Measurements from ENCODE around the gene PLA2G5.
A peak's percentile ranks its signal among the peaks of the same experiment; 100 is the strongest.

The PLA2G5 gene

GRCh38 chr1:20090119-20090518, 20.1 kb downstream of the PLA2G5 start:
- no peak overlapping the region for H3K27ac ChIP-seq (ENCODE audit: low read length)
- no peaks in the 10 kb centered on the region for H3K27me3 ChIP-seq (ENCODE audit: control insufficient read depth in 1 of 2, insufficient read depth in 2 of 2, low read length in 2 of 2)
- H3K36me3 ChIP-seq (ENCODE audit: control insufficient read depth in 2 of 2, insufficient read depth in 2 of 2, low read length in 2 of 2) = no peaks in the 10 kb centered on the region
- H3K9ac ChIP-seq (ENCODE audit: low read length in 2 of 2) = no peak overlapping the region
- H3K4me3 ChIP-seq (ENCODE audit: low read length in 2 of 2) = no peak overlapping the region
- peaks cover 8% of the 10 kb centered on the region for H3K4me1 ChIP-seq (ENCODE audit: control insufficient read depth, insufficient read depth, low read length)
- H3K9me3 ChIP-seq (ENCODE audit: control insufficient read depth in 2 of 2, low read length in 2 of 2) = no peaks in the 10 kb centered on the region

- H3K36me3 ChIP-seq (ENCODE audit: control insufficient read depth in 2 of 2, insufficient read depth in 2 of 2, low read length in 2 of 2) = no peaks in the 10 kb centered on the region
- H3K4me1 ChIP-seq (ENCODE audit: control insufficient read depth, insufficient read depth, low read length) = peaks cover 8% of the 10 kb centered on the region
- H3K9ac ChIP-seq (ENCODE audit: low read length in 2 of 2) = no peak overlapping the region
- no peaks in the 10 kb centered on the region for H3K27me3 ChIP-seq (ENCODE audit: control insufficient read depth in 1 of 2, insufficient read depth in 2 of 2, low read length in 2 of 2)
- no peak overlapping the region for H3K27ac ChIP-seq (ENCODE audit: low read length)
- no peak overlapping the region for H3K4me3 ChIP-seq (ENCODE audit: low read length in 2 of 2)
- H3K9me3 ChIP-seq (ENCODE audit: control insufficient read depth in 2 of 2, low read length in 2 of 2) = no peaks in the 10 kb centered on the region
Measured at GRCh38 chr1:20090641-20091040, 20.6 kb downstream of the PLA2G5 start.

GRCh38 chr1:20093303-20093702, 23.3 kb downstream of the PLA2G5 start:
- Histone ChIP-seq H3K9me3 (ENCODE audit: control insufficient read depth in 2 of 2, low read length in 2 of 2) (peaks cover 0 to 7% of the 10 kb centered on the region in 2 donors), H3K4me1 (ENCODE audit: control insufficient read depth, insufficient read depth, low read length) (peaks cover 8% of the 10 kb centered on the region), H3K27me3 (ENCODE audit: control insufficient read depth in 1 of 2, insufficient read depth in 2 of 2, low read length in 2 of 2) (no peaks in the 10 kb centered on the region), H3K4me3 (ENCODE audit: low read length in 2 of 2) (no peak overlapping the region), H3K36me3 (ENCODE audit: control insufficient read depth in 2 of 2, insufficient read depth in 2 of 2, low read length in 2 of 2) (no peaks in the 10 kb centered on the region), H3K27ac (ENCODE audit: low read length) (no peak overlapping the region), H3K9ac (ENCODE audit: low read length in 2 of 2) (no peak overlapping the region)

- no peak overlapping the region for H3K9ac ChIP-seq (ENCODE audit: low read length in 2 of 2)
- peaks cover 0 to 7% of the 10 kb centered on the region in 2 donors for H3K9me3 ChIP-seq (ENCODE audit: control insufficient read depth in 2 of 2, low read length in 2 of 2)
- no peaks in the 10 kb centered on the region for H3K27me3 ChIP-seq (ENCODE audit: control insufficient read depth in 1 of 2, insufficient read depth in 2 of 2, low read length in 2 of 2)
- H3K36me3 ChIP-seq (ENCODE audit: control insufficient read depth in 2 of 2, insufficient read depth in 2 of 2, low read length in 2 of 2) = no peaks in the 10 kb centered on the region
- H3K27ac ChIP-seq (ENCODE audit: low read length) = no peak overlapping the region
- H3K4me1 ChIP-seq (ENCODE audit: control insufficient read depth, insufficient read depth, low read length) = peaks cover 8% of the 10 kb centered on the region
- H3K4me3 ChIP-seq (ENCODE audit: low read length in 2 of 2) = no peak overlapping the region
Measured at GRCh38 chr1:20093940-20094391, 24.0 kb downstream of the PLA2G5 start.

- no peak overlapping the region for H3K27ac ChIP-seq (ENCODE audit: low read length)
- peaks cover 8% of the 10 kb centered on the region for H3K4me1 ChIP-seq (ENCODE audit: control insufficient read depth, insufficient read depth, low read length)
- no peaks in the 10 kb centered on the region for H3K36me3 ChIP-seq (ENCODE audit: control insufficient read depth in 2 of 2, insufficient read depth in 2 of 2, low read length in 2 of 2)
- no peak overlapping the region for H3K4me3 ChIP-seq (ENCODE audit: low read length in 2 of 2)
- H3K9me3 ChIP-seq (ENCODE audit: control insufficient read depth in 2 of 2, low read length in 2 of 2) = peaks cover 0 to 7% of the 10 kb centered on the region in 2 donors
- no peak overlapping the region for H3K9ac ChIP-seq (ENCODE audit: low read length in 2 of 2)
- H3K27me3 ChIP-seq (ENCODE audit: control insufficient read depth in 1 of 2, insufficient read depth in 2 of 2, low read length in 2 of 2) = no peaks in the 10 kb centered on the region
Measured at GRCh38 chr1:20095564-20096434, 25.8 kb downstream of the PLA2G5 start.

GRCh38 chr1:20096840-20097447, 26.9 kb downstream of the PLA2G5 start:
- Histone ChIP-seq H3K4me3 (ENCODE audit: low read length in 2 of 2) (no peak overlapping the region), H3K9ac (ENCODE audit: low read length in 2 of 2) (no peak overlapping the region), H3K4me1 (ENCODE audit: control insufficient read depth, insufficient read depth, low read length) (peaks cover 8% of the 10 kb centered on the region), H3K27me3 (ENCODE audit: control insufficient read depth in 1 of 2, insufficient read depth in 2 of 2, low read length in 2 of 2) (peaks cover 0 to 3% of the 10 kb centered on the region in 2 donors), H3K36me3 (ENCODE audit: control insufficient read depth in 2 of 2, insufficient read depth in 2 of 2, low read length in 2 of 2) (no peaks in the 10 kb centered on the region), H3K9me3 (ENCODE audit: control insufficient read depth in 2 of 2, low read length in 2 of 2) (peaks cover 0 to 7% of the 10 kb centered on the region in 2 donors), H3K27ac (ENCODE audit: low read length) (no peak overlapping the region)

GRCh38 chr1:20099533-20099932, 29.5 kb downstream of the PLA2G5 start:
- Histone ChIP-seq H3K27ac (ENCODE audit: low read length) (no peak overlapping the region), H3K27me3 (ENCODE audit: control insufficient read depth in 1 of 2, insufficient read depth in 2 of 2, low read length in 2 of 2) (peaks cover 0 to 3% of the 10 kb centered on the region in 2 donors), H3K4me1 (ENCODE audit: control insufficient read depth, insufficient read depth, low read length) (no peaks in the 10 kb centered on the region)

GRCh38 chr1:20100632-20101355, 30.8 kb downstream of the PLA2G5 start:
- H3K9me3 ChIP-seq (ENCODE audit: control insufficient read depth in 2 of 2, low read length in 2 of 2) = peaks cover 0 to 7% of the 10 kb centered on the region in 2 donors
- H3K4me3 ChIP-seq (ENCODE audit: low read length in 2 of 2) = no peak overlapping the region
- H3K9ac ChIP-seq (ENCODE audit: low read length in 2 of 2) = peak overlapping the region in 1 of 2 donors; percentile 5
- H3K27ac ChIP-seq (ENCODE audit: low read length) = no peak overlapping the region
- no peaks in the 10 kb centered on the region for H3K36me3 ChIP-seq (ENCODE audit: control insufficient read depth in 2 of 2, insufficient read depth in 2 of 2, low read length in 2 of 2)
- H3K27me3 ChIP-seq (ENCODE audit: control insufficient read depth in 1 of 2, insufficient read depth in 2 of 2, low read length in 2 of 2) = peaks cover 0 to 3% of the 10 kb centered on the region in 2 donors
- H3K4me1 ChIP-seq (ENCODE audit: control insufficient read depth, insufficient read depth, low read length) = no peaks in the 10 kb centered on the region

More at GRCh38 chr1:20099533-20099932, 29.5 kb downstream of the PLA2G5 start:
- H3K9ac ChIP-seq (ENCODE audit: low read length in 2 of 2) = no peak overlapping the region
- H3K4me3 ChIP-seq (ENCODE audit: low read length in 2 of 2) = no peak overlapping the region
- no peaks in the 10 kb centered on the region for H3K36me3 ChIP-seq (ENCODE audit: control insufficient read depth in 2 of 2, insufficient read depth in 2 of 2, low read length in 2 of 2)
- H3K9me3 ChIP-seq (ENCODE audit: control insufficient read depth in 2 of 2, low read length in 2 of 2) = peaks cover 0 to 7% of the 10 kb centered on the region in 2 donors

- Histone ChIP-seq H3K27ac (ENCODE audit: low read length) (no peak overlapping the region), H3K27me3 (ENCODE audit: control insufficient read depth in 1 of 2, insufficient read depth in 2 of 2, low read length in 2 of 2) (peaks cover 0 to 3% of the 10 kb centered on the region in 2 donors), H3K4me3 (ENCODE audit: low read length in 2 of 2) (no peak overlapping the region), H3K9ac (ENCODE audit: low read length in 2 of 2) (no peak overlapping the region), H3K9me3 (ENCODE audit: control insufficient read depth in 2 of 2, low read length in 2 of 2) (no peaks in the 10 kb centered on the region), H3K36me3 (ENCODE audit: control insufficient read depth in 2 of 2, insufficient read depth in 2 of 2, low read length in 2 of 2) (no peaks in the 10 kb centered on the region), H3K4me1 (ENCODE audit: control insufficient read depth, insufficient read depth, low read length) (no peaks in the 10 kb centered on the region)
Measured at GRCh38 chr1:20102875-20103274, 32.9 kb downstream of the PLA2G5 start.

- Histone ChIP-seq H3K27ac (ENCODE audit: low read length) (no peak overlapping the region), H3K27me3 (ENCODE audit: control insufficient read depth in 1 of 2, insufficient read depth in 2 of 2, low read length in 2 of 2) (peaks cover 0 to 3% of the 10 kb centered on the region in 2 donors), H3K9ac (ENCODE audit: low read length in 2 of 2) (no peak overlapping the region), H3K4me1 (ENCODE audit: control insufficient read depth, insufficient read depth, low read length) (peaks cover 2% of the 10 kb centered on the region), H3K9me3 (ENCODE audit: control insufficient read depth in 2 of 2, low read length in 2 of 2) (no peaks in the 10 kb centered on the region), H3K36me3 (ENCODE audit: control insufficient read depth in 2 of 2, insufficient read depth in 2 of 2, low read length in 2 of 2) (no peaks in the 10 kb centered on the region), H3K4me3 (ENCODE audit: low read length in 2 of 2) (no peak overlapping the region)
Measured at GRCh38 chr1:20105856-20106255, 35.9 kb downstream of the PLA2G5 start.

Data from stomach smooth muscle (tissue), 2 donors.